GM12878 (cell line): Measurements from ENCODE around the gene MEAF6. TPM values are rescaled to one million over a fixed set of nuclear protein-coding genes. Genes with fewer than 3 reads are reported as not detected.
"Not testable (repeated sequence)": the region's sequence is repeated elsewhere in the genome, so short reads cannot be mapped to it uniquely, and the experiment has no call there.

Source experiments
- ATAC-seq: fragments of 200-7000 bp; cut with Tn5 transposase; 3 replicates; pipeline ENCODE4 v1.9.1; 2020; ENCODE audit warnings: mild to moderate bottlenecking, moderate library complexity
- BruUV-seq: library from RNA; stranded (reverse); fragments of 400-500 nt; replicated peaks from 2 replicates; lab custom pipeline; 2021; lab: Mats Ljungman, UMichigan
- CTCF ChIA-PET: fragments of 300-600 bp; sonication (Branson Sonifier 250); formaldehyde crosslinking; extraction: SDS; loops from one replicate; lab custom pipeline; 2021; ENCODE audit warnings: inconsistent platforms; lab: Yijun Ruan, JAX
- POLR2A ChIA-PET: fragments of 350-600 bp; formaldehyde crosslinking; extraction: SDS; loops from one replicate; lab custom pipeline; 2021; ENCODE audit warnings: inconsistent platforms; lab: Charles Lee
- RAD21 ChIA-PET: fragments of 300-600 bp; sonication (Branson Sonifier 250); formaldehyde crosslinking; loops from one replicate; lab custom pipeline; 2023; ENCODE audit warnings: antibody characterized with exemption; ENCODE audit not compliant: unreplicated experiment; lab: Charles Lee
- SMC1A ChIA-PET: fragments of 300-600 bp; sonication (Branson Sonifier 250); formaldehyde crosslinking; loops from one replicate; lab custom pipeline; 2023; ENCODE audit not compliant: unreplicated experiment, uncharacterized antibody; lab: Charles Lee
- DNase-seq: peaks from one replicate; pipeline ENCODE4 v3.0.0-alpha.2; 2011; ENCODE audit warnings: low read depth, low spot score
- FAIRE-seq: peaks from 3 replicates; lab custom pipeline; 2011; peaks lifted over from hg19 to GRCh38; lab: Jason Lieb, UNC
- H2AFZ ChIP-seq: 2 replicates; pipeline ENCODE4 v1.6.0; 2011; ENCODE audit warnings: low read depth, low read length, control low read depth; ENCODE audit not compliant: control insufficient read depth
- H3K27ac ChIP-seq: 2 replicates; pipeline ENCODE4 v1.5.1; 2011; ENCODE audit warnings: control low read depth; ENCODE audit not compliant: control insufficient read depth, insufficient read depth
- H3K27me3 ChIP-seq, 2 experiments: replicated peaks in 1 of 2; 2 replicates each; pipeline versions ENCODE4 v1.6.0 to v1.6.1; 2011; ENCODE audit warnings: low read length in 1 of 2; ENCODE audit not compliant: control insufficient read depth in 2 of 2, insufficient read depth in 2 of 2
- H3K36me3 ChIP-seq, 2 experiments: 2 replicates each; pipeline ENCODE4 v1.5.1; 2011; ENCODE audit warnings: low read length in 1 of 2; ENCODE audit not compliant: control insufficient read depth in 2 of 2, insufficient read depth in 2 of 2
- H3K4me1 ChIP-seq: 2 replicates; pipeline ENCODE4 v1.6.1; 2011; ENCODE audit warnings: mild to moderate bottlenecking, low read length, moderate library complexity, mixed read lengths; ENCODE audit not compliant: control insufficient read depth, insufficient read depth
- H3K4me2 ChIP-seq: 2 replicates; pipeline ENCODE4 v1.6.0; 2011; ENCODE audit warnings: control low read depth; ENCODE audit not compliant: control insufficient read depth, insufficient read depth
- H3K4me3 ChIP-seq: fragments of 200-600 bp; sonication (generic); 2 replicates; pipeline ENCODE4 v1.5.1; 2016
- H3K79me2 ChIP-seq: 2 replicates; pipeline ENCODE4 v1.6.0; 2011; ENCODE audit warnings: low read length; ENCODE audit not compliant: control insufficient read depth, insufficient read depth
- H3K9ac ChIP-seq: 2 replicates; pipeline ENCODE4 v1.8.0; 2011; ENCODE audit warnings: low read length, control low read depth, mixed read lengths; ENCODE audit not compliant: control insufficient read depth, insufficient read depth
- H3K9me3 ChIP-seq: replicated peaks from 3 replicates; pipeline ENCODE4 v1.5.1; 2011; ENCODE audit warnings: mild to moderate bottlenecking, low read length; ENCODE audit not compliant: control insufficient read depth, insufficient read depth
- H4K20me1 ChIP-seq: 2 replicates; pipeline ENCODE4 v1.6.0; 2011; ENCODE audit not compliant: control insufficient read depth, insufficient read depth
- CREM ChIP-seq: IDR thresholded peaks from 2 replicates; pipeline ENCODE4 v1.6.1; 2014; ENCODE audit warnings: antibody characterized with exemption, low read depth
- ESRRA ChIP-seq: IDR thresholded peaks from 2 replicates; pipeline ENCODE4 v1.6.1; 2012; ENCODE audit warnings: mild to moderate bottlenecking, low read length, improper control_type of control experiment
- FOS ChIP-seq: IDR thresholded peaks from 3 replicates; pipeline ENCODE4 v1.6.1; 2011; ENCODE audit warnings: borderline replicate concordance; ENCODE audit not compliant: insufficient read length; ENCODE audit errors: extremely low read depth
- GABPA ChIP-seq: IDR thresholded peaks from 2 replicates; pipeline ENCODE4 v1.6.1; 2014; ENCODE audit warnings: antibody characterized with exemption, low read depth, mild to moderate bottlenecking, inconsistent platforms
- JUNB ChIP-seq: IDR thresholded peaks from 2 replicates; pipeline ENCODE4 v1.6.1; 2016; ENCODE audit warnings: antibody characterized with exemption, mild to moderate bottlenecking
- MAX ChIP-seq: IDR thresholded peaks from 2 replicates; pipeline ENCODE4 v1.6.1; 2012; ENCODE audit warnings: low read depth, low read length, improper control_type of control experiment
- MTA2 ChIP-seq: fragments of 450-650 bp; IDR thresholded peaks from 2 replicates; pipeline ENCODE4 v1.6.1; 2016; ENCODE audit warnings: low read depth, mild to moderate bottlenecking, moderate library complexity
- POLR2AphosphoS2 ChIP-seq: IDR thresholded peaks from 2 replicates; pipeline ENCODE4 v1.6.1; 2011; ENCODE audit warnings: low read depth, mild to moderate bottlenecking, low read length, improper control_type of control experiment, moderate library complexity
- ZBTB4 ChIP-seq: fragments of 450-650 bp; formaldehyde crosslinking; IDR thresholded peaks from 2 replicates; pipeline ENCODE4 v1.4.0; 2022; ENCODE audit warnings: mild to moderate bottlenecking, moderate library complexity
- WGBS: methylation state at CpG from one replicate; pipeline ENCODE4 v1.1.6; 2016; ENCODE audit warnings: low lambda C conversion rate; ENCODE audit not compliant: insufficient replicate concordance, insufficient coverage; ENCODE audit errors: missing lambda C conversion rate; 5-methylcytosine and 5-hydroxymethylcytosine counted together
- in situ Hi-C: fragments of 300-500 bp; cut with MboI; formaldehyde crosslinking; loops from 9 replicates; pipeline ENCODE4 v1.14.3; 2018; ENCODE audit warnings: mixed read lengths
- intact Hi-C: fragments of 100-400 bp; cut with micrococcal nuclease; formaldehyde crosslinking; loops from one replicate; pipeline ENCODE4 v1.14.2; 2022; ENCODE audit not compliant: unreplicated experiment
- polyA plus RNA-seq, 11 experiments: library from polyadenylated mRNA; depleted of rRNA in 4 of 11; unstranded in 6 of 11; stranded (reverse) in 5 of 11; fragments of >200 nt; fragmentation: Nextera tagmentation in 4 of 11; fragmentation: Illumina TruSeq in 1 of 11; extraction: Ambion mirVana in 4 of 11; extraction: Trizol in 1 of 11; gene quantifications; 1 replicate in 1 of 11; 2 replicates in 10 of 11; pipeline versions ENCODE4 v1.2.1 to v1.2.3, GENCODE V29; 2011 to 2016; ENCODE audit warnings: inconsistent platforms in 2 of 11, missing spikeins in 2 of 11, low read depth in 1 of 11
- total RNA-seq, 4 experiments: library from RNA; depleted of rRNA in 3 of 4; stranded (reverse); fragments of >200 nt in 3 of 4; fragmentation: Illumina TruSeq in 1 of 4; extraction: Trizol in 1 of 4; gene quantifications; 2 replicates each; pipeline versions ENCODE4 v1.2.1 to v1.2.3, GENCODE V29; 2013 to 2021

The MEAF6 gene
- total and polyA plus RNA-seq, 10 of the 15 experiments (the other 5 are each of a cell fraction or from before 2014, with no cell fraction given) = 30.8 to 75.0 (median 58.1) TPM

DNA sequence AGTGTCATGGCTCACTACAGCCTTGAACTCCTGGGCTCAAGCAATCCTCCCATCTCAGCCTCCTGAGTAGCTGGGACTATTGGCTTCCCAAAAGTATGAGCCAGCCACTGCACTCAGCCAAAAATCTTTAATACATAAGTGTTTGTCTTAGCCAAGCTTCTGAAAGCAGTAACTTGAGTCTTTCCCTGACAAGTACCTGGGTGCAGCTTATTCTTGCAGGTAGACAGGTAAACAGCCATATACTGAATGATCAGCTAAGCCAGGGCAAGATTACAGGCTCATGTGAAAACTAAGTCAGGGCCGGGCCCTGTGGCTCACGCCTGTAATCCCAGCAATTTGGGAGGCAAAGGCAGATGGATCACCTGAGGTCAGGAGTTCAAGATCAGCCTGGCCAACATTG lies 7.8 kb downstream of the MEAF6 start:
- Histone ChIP-seq H3K4me3 (no peak overlapping the region), H3K27me3 (no peaks in the 10 kb centered on the region), H3K27ac (no peak overlapping the region), H2AFZ (no peak overlapping the region), H3K9ac (no peak overlapping the region), H3K36me3 (peaks cover 2 to 12% of the 10 kb centered on the region in 2 experiments; a peak in 3 of 4 replicates), H4K20me1 (no peaks in the 10 kb centered on the region), H3K9me3 (no peaks in the 10 kb centered on the region), H3K79me2 (peaks cover under 1% of the 10 kb centered on the region; the same call in 1 of the 2 replicates), H3K4me1 (peaks cover 16% of the 10 kb centered on the region), H3K4me2 (no peak overlapping the region)
- POLR2A ChIA-PET = interaction anchor here (0.6 to 0.7 kb wide), 3 partner anchors 21 to 31 kb away, joined by 3 to 7 read pairs (median 3); no protein-coding TSS in a partner anchor
- ATAC-seq (no peak), DNase-seq (no peak), FAIRE-seq (no peak)
- TF ChIP-seq GABPA = no peak
- TF ChIP-seq ZBTB4 (CRISPR knock-in tag) = no peak
- TF ChIP-seq JUNB = no peak
- TF ChIP-seq ESRRA = no peak
- TF ChIP-seq MTA2 = no peak
- TF ChIP-seq FOS = no peak
- no peak for TF ChIP-seq POLR2AphosphoS2
- TF ChIP-seq CREM = no peak
- no peak for TF ChIP-seq MAX
- in situ Hi-C loops (no loop called here), intact Hi-C loops (no loop called here)
- CTCF ChIA-PET = interaction anchor here (1.0 to 3.7 kb wide), 4 partner anchors 11 to 22 kb away, joined by 3 to 26 read pairs (median 4); no protein-coding TSS in a partner anchor
- RAD21 ChIA-PET = no interaction called here
- SMC1A ChIA-PET = interaction anchor here (0.7 to 1.2 kb wide), 2 partner anchors 19 to 47 kb away, joined by 3 to 5 read pairs; partner anchors contain the start of gene SNIP1
- WGBS = 100% methylated on average over 2 of the region's 2 CpGs
- BruUV-seq = no TSS peak

DNA sequence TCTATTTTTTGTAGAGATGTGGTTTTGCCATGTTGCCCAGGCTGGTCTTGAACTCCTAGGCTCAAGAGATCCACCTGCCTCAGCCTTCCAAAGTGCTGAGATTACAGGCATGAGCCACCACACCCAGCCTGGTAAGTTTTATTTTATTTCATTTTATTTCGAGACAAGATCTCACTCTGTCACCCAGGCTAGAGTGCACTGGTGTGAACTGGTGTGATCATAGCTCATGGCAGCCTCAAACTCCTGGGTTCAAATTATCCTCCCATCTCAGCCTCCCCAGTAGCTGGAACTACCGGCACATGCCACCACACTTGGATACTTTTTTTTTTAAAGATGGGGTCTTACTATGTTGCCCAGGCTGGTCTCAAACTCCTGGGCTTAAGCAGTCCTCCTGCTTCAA lies 11.8 kb downstream of the MEAF6 start:
- in situ Hi-C loops, H3K9ac ChIP-seq, H3K4me1 ChIP-seq, H3K4me2 ChIP-seq, DNase-seq, FAIRE-seq, H3K79me2 ChIP-seq, BruUV-seq, ATAC-seq, intact Hi-C loops, H2AFZ ChIP-seq, H3K4me3 ChIP-seq, H3K36me3 ChIP-seq, H3K27me3 ChIP-seq, H3K9me3 ChIP-seq, H4K20me1 ChIP-seq, H3K27ac ChIP-seq: not testable (repeated sequence)
- WGBS = 96% methylated on average over 2 of the region's 2 CpGs
- ChIA-PET CTCF (interaction anchor here (0.9 to 1.5 kb wide), 4 partner anchors 12 to 20 kb away, joined by 4 to 11 read pairs (median 4); partner anchors contain the start of gene MEAF6), POLR2A (interaction anchor here (0.6 kb wide), 1 partner anchor 344 kb away, joined by 3 read pairs; no protein-coding TSS in a partner anchor), SMC1A (interaction anchor here (0.7 to 1.0 kb wide), 2 partner anchors 15 to 129 kb away, joined by 3 to 4 read pairs; no protein-coding TSS in a partner anchor), RAD21 (interaction anchor here (1.4 kb wide), 1 partner anchor 15 kb away, joined by 3 read pairs; no protein-coding TSS in a partner anchor)
